GM12875 (cell line): ENCODE results near the gene DENND2A.
A peak's percentile ranks its signal among the peaks of the same experiment; 100 is the strongest.
"Not testable (repeated sequence)": the region's sequence is repeated elsewhere in the genome, so short reads cannot be mapped to it uniquely, and the experiment has no call there.

Experiments used
- H3K4me3 ChIP-seq: one replicate; pipeline ENCODE4 v1.5.1; 2011; ENCODE audit warnings: low read depth, low read length, control low read depth
- CTCF ChIP-seq: IDR thresholded peaks from 2 replicates; pipeline ENCODE4 v1.5.1; 2011; ENCODE audit warnings: low read depth, mild to moderate bottlenecking, control low read depth, inconsistent platforms, low read length, moderate library complexity, borderline replicate concordance; ENCODE audit not compliant: insufficient read depth

Gene DENND2A

DNA sequence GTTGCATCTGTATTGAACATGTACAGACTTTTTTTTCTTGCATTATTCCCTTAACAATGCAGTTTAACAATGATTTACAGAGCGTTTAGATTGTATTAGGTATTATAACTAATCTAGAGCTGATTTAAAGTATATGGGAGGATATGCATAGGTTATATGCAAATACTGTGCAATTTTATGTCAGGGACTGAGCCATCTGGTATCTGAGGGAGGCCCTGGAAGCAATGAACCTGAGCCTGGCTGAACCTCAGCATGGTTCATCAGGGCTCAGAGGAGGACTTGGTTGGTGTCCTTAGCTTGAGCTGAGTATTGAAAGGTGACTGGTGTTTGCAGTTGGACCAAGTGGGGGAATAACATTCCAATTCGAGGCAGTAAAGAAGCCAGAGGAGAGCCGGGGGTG is 36.9 kb upstream of the DENND2A start:
- TF ChIP-seq CTCF, result no peak
- no peak overlapping the region for H3K4me3 ChIP-seq

GRCh38 chr7:140676956-140677355 is 36.3 kb upstream of the DENND2A start:
- not testable (repeated sequence) for H3K4me3 ChIP-seq

- TF ChIP-seq CTCF, result no peak
These were observed 35.7 kb upstream of the DENND2A start for GRCh38 chr7:140676306-140676705.

DNA sequence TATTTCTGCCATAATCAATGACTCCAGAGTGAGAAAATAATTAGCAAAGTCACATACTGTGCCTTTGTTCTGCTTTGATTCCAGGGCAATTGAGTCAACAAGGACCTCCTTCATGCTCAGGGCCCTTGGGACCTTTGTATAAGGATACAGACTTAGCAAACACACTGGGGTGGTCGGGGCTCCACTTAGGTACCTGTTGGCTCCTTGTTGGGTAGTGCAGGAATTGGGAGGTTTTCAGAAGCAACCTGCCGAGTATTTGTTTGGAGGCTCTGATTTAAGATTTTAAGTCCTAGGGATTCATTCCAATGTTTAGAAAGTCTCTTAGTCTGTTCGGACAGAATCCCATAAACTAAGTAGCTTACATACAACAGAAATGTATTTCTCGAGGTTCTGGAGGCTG is 35.1 kb upstream of the DENND2A start:
- no peak for TF ChIP-seq CTCF
- no peak overlapping the region for H3K4me3 ChIP-seq

More at GRCh38 chr7:140676306-140676705, 35.7 kb upstream of the DENND2A start:
- no peak overlapping the region for H3K4me3 ChIP-seq

DNA sequence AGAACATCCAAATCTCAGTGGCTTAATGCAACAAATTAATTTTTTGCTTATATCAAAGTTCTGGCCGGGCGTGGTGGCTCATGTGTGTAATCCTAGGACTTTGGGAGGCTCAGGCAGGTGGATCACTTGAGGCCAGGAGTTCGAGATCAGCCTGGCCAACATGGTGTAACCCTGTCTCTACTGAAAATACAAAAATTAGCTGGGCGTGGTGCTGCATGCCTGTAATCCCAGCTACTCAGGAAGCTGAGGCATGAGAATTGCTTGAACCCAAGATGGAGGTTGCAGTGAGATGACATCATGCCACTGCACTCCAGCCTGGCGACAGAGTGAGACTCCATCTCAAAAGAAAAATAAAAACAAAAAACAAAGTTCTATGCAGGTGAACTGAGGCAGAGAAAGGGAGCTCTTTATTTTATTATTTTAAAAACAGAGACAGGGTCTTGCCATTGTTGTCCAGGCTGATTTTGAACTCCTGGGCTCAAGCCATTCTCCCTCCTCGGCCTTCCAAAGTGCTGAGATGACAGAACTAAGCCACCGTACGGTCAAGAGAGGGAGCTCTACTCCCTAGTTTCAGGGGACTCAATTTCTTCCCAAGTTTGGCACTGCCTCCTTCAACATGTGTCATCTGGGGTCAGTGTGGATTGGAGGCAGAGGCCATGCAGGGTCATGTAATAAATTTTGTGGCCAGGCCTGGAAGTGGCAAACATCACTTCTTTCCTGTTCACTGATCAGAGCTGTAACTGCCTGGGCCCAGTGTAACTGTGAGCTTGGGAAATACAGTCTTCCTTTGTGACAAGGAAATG is 34.5 kb upstream of the DENND2A start:
- H3K4me3 ChIP-seq, result no peak overlapping the region

DNA sequence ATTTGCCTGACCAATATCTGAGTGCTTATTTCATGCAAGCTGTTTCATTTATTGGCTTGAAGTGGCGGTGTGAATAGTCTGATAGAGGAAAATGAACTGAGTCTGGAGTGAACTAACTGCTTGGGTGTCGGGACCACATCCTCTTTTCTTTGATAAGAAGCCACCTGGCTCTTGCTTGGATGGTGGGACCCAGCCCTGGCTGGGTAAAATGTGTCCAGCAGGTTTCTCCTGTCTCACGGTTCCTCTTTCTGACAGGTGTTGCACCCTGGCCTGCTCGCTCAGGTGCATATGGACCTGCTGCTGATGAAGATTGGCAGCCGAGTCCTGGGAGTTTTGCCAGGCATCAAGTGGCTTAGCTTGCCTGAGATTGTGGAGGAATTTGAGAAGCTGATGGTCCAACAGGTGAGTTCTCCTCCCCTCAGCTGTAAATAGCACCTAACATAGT is 33.8 kb upstream of the DENND2A start:
- H3K4me3 ChIP-seq, result no peak overlapping the region
- TF ChIP-seq CTCF, result no peak

More for the DNA sequence above, 34.5 kb upstream of the DENND2A start:
- peak; percentile 29; the same call in 1 of the 2 replicates for TF ChIP-seq CTCF

DNA sequence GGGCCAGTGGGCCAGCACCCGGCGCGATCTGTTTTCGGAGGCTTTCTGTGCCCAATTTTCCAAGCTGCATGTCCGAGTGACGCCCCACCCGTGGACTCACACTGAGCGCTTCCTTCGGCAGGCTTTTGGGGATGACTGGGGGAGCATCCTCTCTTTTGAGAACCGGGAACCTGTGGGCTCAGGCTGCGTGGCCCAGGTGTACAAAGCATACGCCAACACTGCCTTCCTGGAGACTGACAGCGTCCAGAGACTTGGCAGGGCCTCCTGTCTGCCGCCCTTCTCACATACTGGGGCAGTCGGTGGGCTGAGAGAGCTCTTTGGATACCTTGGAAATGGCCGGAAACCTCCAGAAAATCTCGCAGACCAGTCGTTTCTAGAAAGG is 33.2 kb upstream of the DENND2A start:
- no peak for TF ChIP-seq CTCF
- peak overlapping the region; percentile 73 for H3K4me3 ChIP-seq
